GM12878 (cell line): ENCODE measurements around the gene PTGFRN. TPM values are rescaled to one million over a fixed set of nuclear protein-coding genes. Genes with fewer than 3 reads are reported as not detected.

Source experiments
- ATAC-seq: fragments of 200-7000 bp; cut with Tn5 transposase; 3 replicates; pipeline ENCODE4 v1.9.1; 2020; ENCODE audit warnings: mild to moderate bottlenecking, moderate library complexity
- BruUV-seq: library from RNA; stranded (reverse); fragments of 400-500 nt; replicated peaks from 2 replicates; lab custom pipeline; 2021; lab: Mats Ljungman, UMichigan
- CTCF ChIA-PET: fragments of 300-600 bp; sonication (Branson Sonifier 250); formaldehyde crosslinking; extraction: SDS; loops from one replicate; lab custom pipeline; 2021; ENCODE audit warnings: inconsistent platforms; lab: Yijun Ruan, JAX
- POLR2A ChIA-PET: fragments of 350-600 bp; formaldehyde crosslinking; extraction: SDS; loops from one replicate; lab custom pipeline; 2021; ENCODE audit warnings: inconsistent platforms; lab: Charles Lee
- RAD21 ChIA-PET: fragments of 300-600 bp; sonication (Branson Sonifier 250); formaldehyde crosslinking; loops from one replicate; lab custom pipeline; 2023; ENCODE audit warnings: antibody characterized with exemption; ENCODE audit not compliant: unreplicated experiment; lab: Charles Lee
- SMC1A ChIA-PET: fragments of 300-600 bp; sonication (Branson Sonifier 250); formaldehyde crosslinking; loops from one replicate; lab custom pipeline; 2023; ENCODE audit not compliant: unreplicated experiment, uncharacterized antibody; lab: Charles Lee
- DNase-seq: peaks from one replicate; pipeline ENCODE4 v3.0.0-alpha.2; 2011; ENCODE audit warnings: low read depth, low spot score
- FAIRE-seq: peaks from 3 replicates; lab custom pipeline; 2011; peaks lifted over from hg19 to GRCh38; lab: Jason Lieb, UNC
- H2AFZ ChIP-seq: 2 replicates; pipeline ENCODE4 v1.6.0; 2011; ENCODE audit warnings: low read depth, low read length, control low read depth; ENCODE audit not compliant: control insufficient read depth
- H3K27ac ChIP-seq: 2 replicates; pipeline ENCODE4 v1.5.1; 2011; ENCODE audit warnings: control low read depth; ENCODE audit not compliant: control insufficient read depth, insufficient read depth
- H3K27me3 ChIP-seq, 2 experiments: replicated peaks in 1 of 2; 2 replicates each; pipeline versions ENCODE4 v1.6.0 to v1.6.1; 2011; ENCODE audit warnings: low read length in 1 of 2; ENCODE audit not compliant: control insufficient read depth in 2 of 2, insufficient read depth in 2 of 2
- H3K36me3 ChIP-seq, 2 experiments: 2 replicates each; pipeline ENCODE4 v1.5.1; 2011; ENCODE audit warnings: low read length in 1 of 2; ENCODE audit not compliant: control insufficient read depth in 2 of 2, insufficient read depth in 2 of 2
- H3K4me1 ChIP-seq: 2 replicates; pipeline ENCODE4 v1.6.1; 2011; ENCODE audit warnings: mild to moderate bottlenecking, low read length, moderate library complexity, mixed read lengths; ENCODE audit not compliant: control insufficient read depth, insufficient read depth
- H3K4me2 ChIP-seq: 2 replicates; pipeline ENCODE4 v1.6.0; 2011; ENCODE audit warnings: control low read depth; ENCODE audit not compliant: control insufficient read depth, insufficient read depth
- H3K4me3 ChIP-seq: fragments of 200-600 bp; sonication (generic); 2 replicates; pipeline ENCODE4 v1.5.1; 2016
- H3K79me2 ChIP-seq: 2 replicates; pipeline ENCODE4 v1.6.0; 2011; ENCODE audit warnings: low read length; ENCODE audit not compliant: control insufficient read depth, insufficient read depth
- H3K9ac ChIP-seq: 2 replicates; pipeline ENCODE4 v1.8.0; 2011; ENCODE audit warnings: low read length, control low read depth, mixed read lengths; ENCODE audit not compliant: control insufficient read depth, insufficient read depth
- H3K9me3 ChIP-seq: replicated peaks from 3 replicates; pipeline ENCODE4 v1.5.1; 2011; ENCODE audit warnings: mild to moderate bottlenecking, low read length; ENCODE audit not compliant: control insufficient read depth, insufficient read depth
- H4K20me1 ChIP-seq: 2 replicates; pipeline ENCODE4 v1.6.0; 2011; ENCODE audit not compliant: control insufficient read depth, insufficient read depth
- CREM ChIP-seq: IDR thresholded peaks from 2 replicates; pipeline ENCODE4 v1.6.1; 2014; ENCODE audit warnings: antibody characterized with exemption, low read depth
- EGR1 ChIP-seq, 2 experiments: IDR thresholded peaks; 1 replicate in 1 of 2; 2 replicates in 1 of 2; pipeline ENCODE4 v1.6.1; 2011 to 2012; ENCODE audit warnings: low read depth in 2 of 2, low read length in 2 of 2, borderline replicate concordance in 1 of 2, mild to moderate bottlenecking in 1 of 2, moderate library complexity in 1 of 2
- GABPA ChIP-seq: IDR thresholded peaks from 2 replicates; pipeline ENCODE4 v1.6.1; 2014; ENCODE audit warnings: antibody characterized with exemption, low read depth, mild to moderate bottlenecking, inconsistent platforms
- NBN ChIP-seq: fragments of 450-650 bp; IDR thresholded peaks from 2 replicates; pipeline ENCODE4 v1.6.1; 2016
- WGBS: methylation state at CpG from one replicate; pipeline ENCODE4 v1.1.6; 2016; ENCODE audit warnings: low lambda C conversion rate; ENCODE audit not compliant: insufficient replicate concordance, insufficient coverage; ENCODE audit errors: missing lambda C conversion rate; 5-methylcytosine and 5-hydroxymethylcytosine counted together
- in situ Hi-C: fragments of 300-500 bp; cut with MboI; formaldehyde crosslinking; loops from 9 replicates; pipeline ENCODE4 v1.14.3; 2018; ENCODE audit warnings: mixed read lengths
- intact Hi-C: fragments of 100-400 bp; cut with micrococcal nuclease; formaldehyde crosslinking; loops from one replicate; pipeline ENCODE4 v1.14.2; 2022; ENCODE audit not compliant: unreplicated experiment
- polyA plus RNA-seq, 11 experiments: library from polyadenylated mRNA; depleted of rRNA in 4 of 11; unstranded in 6 of 11; stranded (reverse) in 5 of 11; fragments of >200 nt; fragmentation: Nextera tagmentation in 4 of 11; fragmentation: Illumina TruSeq in 1 of 11; extraction: Ambion mirVana in 4 of 11; extraction: Trizol in 1 of 11; gene quantifications; 1 replicate in 1 of 11; 2 replicates in 10 of 11; pipeline versions ENCODE4 v1.2.1 to v1.2.3, GENCODE V29; 2011 to 2016; ENCODE audit warnings: inconsistent platforms in 2 of 11, missing spikeins in 2 of 11, low read depth in 1 of 11
- total RNA-seq, 4 experiments: library from RNA; depleted of rRNA in 3 of 4; stranded (reverse); fragments of >200 nt in 3 of 4; fragmentation: Illumina TruSeq in 1 of 4; extraction: Trizol in 1 of 4; gene quantifications; 2 replicates each; pipeline versions ENCODE4 v1.2.1 to v1.2.3, GENCODE V29; 2013 to 2021
- TF ChIP-seq, protein P1 (sequence below): IDR thresholded peaks from 2 replicates; pipeline ENCODE4 v1.6.1; 2012; ENCODE audit warnings: low read depth, low read length, improper control_type of control experiment
- TF ChIP-seq, protein P2 (sequence below): IDR thresholded peaks from 2 replicates; pipeline ENCODE4 v1.6.1; 2012; ENCODE audit warnings: low read depth, low read length, improper control_type of control experiment
- TF ChIP-seq, protein P3 (sequence below): fragments of 450-650 bp; IDR thresholded peaks from 2 replicates; pipeline ENCODE4 v1.6.1; 2018; ENCODE audit warnings: borderline replicate concordance, mild to moderate bottlenecking; ENCODE audit not compliant: partially characterized antibody
- TF ChIP-seq, protein P4 (sequence below): IDR thresholded peaks from 2 replicates; pipeline ENCODE4 v1.6.1; 2012; ENCODE audit warnings: low read length, inconsistent platforms

PTGFRN gene
- total and polyA plus RNA-seq, 10 of the 15 experiments (the other 5 are each of a cell fraction or from before 2014, with no cell fraction given): 2.7 to 8.3 (median 5.1) TPM

DNA sequence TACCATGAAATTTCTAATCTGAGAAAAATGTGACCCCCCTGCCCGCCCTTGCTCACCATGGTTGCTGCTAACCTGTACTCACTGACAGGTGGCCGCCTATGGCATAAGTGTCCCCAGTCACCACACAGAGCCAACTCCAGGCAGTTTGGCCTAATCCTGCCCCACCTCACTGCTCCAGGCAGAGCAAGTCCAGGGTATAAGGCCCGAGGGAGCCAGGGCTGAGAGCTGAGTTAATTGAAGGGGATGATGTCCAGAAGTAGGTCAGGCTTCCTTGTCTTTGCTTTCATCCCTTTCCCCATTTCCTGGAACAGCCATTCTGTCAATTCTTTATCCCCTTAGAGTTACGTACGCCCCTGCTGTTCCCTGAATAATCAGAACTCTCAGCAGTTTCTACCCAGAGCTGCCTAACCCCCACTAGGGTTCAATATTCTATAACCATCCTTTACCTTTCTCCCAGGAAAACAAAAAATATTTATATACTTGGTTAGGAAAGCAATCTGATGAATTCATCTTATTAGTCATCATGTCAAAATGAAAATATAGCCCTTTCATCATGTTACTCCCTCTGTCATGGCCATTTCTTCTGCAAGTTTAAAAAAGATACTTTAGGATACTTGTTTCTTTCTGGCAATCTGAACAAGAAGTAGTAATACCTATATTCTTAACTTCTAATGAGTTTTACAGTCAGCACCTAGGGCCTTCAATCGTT lies 62.4 kb downstream of the PTGFRN start:
- BruUV-seq: no TSS peak
- Histone ChIP-seq H3K9ac (no peak overlapping the region), H3K4me2 (no peak overlapping the region), H3K9me3 (peaks cover 1% of the 10 kb centered on the region; the same call in 1 of the 3 replicates), H3K27ac (no peak overlapping the region), H3K27me3 (0 out of 4 replicates have a peak, but pooled peaks cover 0 to 3% of the 10 kb centered on the region in 2 experiments), H3K79me2 (no peaks in the 10 kb centered on the region), H3K4me3 (no peak overlapping the region), H4K20me1 (no peaks in the 10 kb centered on the region), H2AFZ (no peak overlapping the region), H3K4me1 (no peaks in the 10 kb centered on the region), H3K36me3 (no peaks in the 10 kb centered on the region)
- ATAC-seq (peak; percentile 42), FAIRE-seq (no peak), DNase-seq (no peak)
- in situ Hi-C loops: no loop called here
- ChIA-PET RAD21 (no interaction called here), SMC1A (interaction anchor here (0.7 to 1.8 kb wide), 10 partner anchors 15 to 397 kb away, joined by 3 to 5 read pairs (median 3); partner anchors contain the start of gene CD101), CTCF (interaction anchor here (1.3 kb wide), 1 partner anchor 17 kb away, joined by 3 read pairs; no protein-coding TSS in a partner anchor), POLR2A (interaction anchor here (0.6 kb wide), 1 partner anchor 11 kb away, joined by 4 read pairs; no protein-coding TSS in a partner anchor)
- 54% methylated on average over 6 of the region's 6 CpGs for WGBS
- TF ChIP-seq, protein P1, sequence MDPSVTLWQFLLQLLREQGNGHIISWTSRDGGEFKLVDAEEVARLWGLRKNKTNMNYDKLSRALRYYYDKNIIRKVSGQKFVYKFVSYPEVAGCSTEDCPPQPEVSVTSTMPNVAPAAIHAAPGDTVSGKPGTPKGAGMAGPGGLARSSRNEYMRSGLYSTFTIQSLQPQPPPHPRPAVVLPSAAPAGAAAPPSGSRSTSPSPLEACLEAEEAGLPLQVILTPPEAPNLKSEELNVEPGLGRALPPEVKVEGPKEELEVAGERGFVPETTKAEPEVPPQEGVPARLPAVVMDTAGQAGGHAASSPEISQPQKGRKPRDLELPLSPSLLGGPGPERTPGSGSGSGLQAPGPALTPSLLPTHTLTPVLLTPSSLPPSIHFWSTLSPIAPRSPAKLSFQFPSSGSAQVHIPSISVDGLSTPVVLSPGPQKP: no peak
- TF ChIP-seq, protein P2, sequence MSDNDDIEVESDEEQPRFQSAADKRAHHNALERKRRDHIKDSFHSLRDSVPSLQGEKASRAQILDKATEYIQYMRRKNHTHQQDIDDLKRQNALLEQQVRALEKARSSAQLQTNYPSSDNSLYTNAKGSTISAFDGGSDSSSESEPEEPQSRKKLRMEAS: no peak
- TF ChIP-seq, protein P3, sequence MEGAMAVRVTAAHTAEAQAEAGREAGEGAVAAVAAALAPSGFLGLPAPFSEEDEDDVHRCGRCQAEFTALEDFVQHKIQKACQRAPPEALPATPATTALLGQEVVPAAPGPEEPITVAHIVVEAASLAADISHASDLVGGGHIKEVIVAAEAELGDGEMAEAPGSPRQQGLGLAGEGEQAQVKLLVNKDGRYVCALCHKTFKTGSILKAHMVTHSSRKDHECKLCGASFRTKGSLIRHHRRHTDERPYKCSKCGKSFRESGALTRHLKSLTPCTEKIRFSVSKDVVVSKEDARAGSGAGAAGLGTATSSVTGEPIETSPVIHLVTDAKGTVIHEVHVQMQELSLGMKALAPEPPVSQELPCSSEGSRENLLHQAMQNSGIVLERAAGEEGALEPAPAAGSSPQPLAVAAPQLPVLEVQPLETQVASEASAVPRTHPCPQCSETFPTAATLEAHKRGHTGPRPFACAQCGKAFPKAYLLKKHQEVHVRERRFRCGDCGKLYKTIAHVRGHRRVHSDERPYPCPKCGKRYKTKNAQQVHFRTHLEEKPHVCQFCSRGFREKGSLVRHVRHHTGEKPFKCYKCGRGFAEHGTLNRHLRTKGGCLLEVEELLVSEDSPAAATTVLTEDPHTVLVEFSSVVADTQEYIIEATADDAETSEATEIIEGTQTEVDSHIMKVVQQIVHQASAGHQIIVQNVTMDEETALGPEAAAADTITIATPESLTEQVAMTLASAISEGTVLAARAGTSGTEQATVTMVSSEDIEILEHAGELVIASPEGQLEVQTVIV: no peak
- TF ChIP-seq CREM: no peak
- TF ChIP-seq, protein P4, sequence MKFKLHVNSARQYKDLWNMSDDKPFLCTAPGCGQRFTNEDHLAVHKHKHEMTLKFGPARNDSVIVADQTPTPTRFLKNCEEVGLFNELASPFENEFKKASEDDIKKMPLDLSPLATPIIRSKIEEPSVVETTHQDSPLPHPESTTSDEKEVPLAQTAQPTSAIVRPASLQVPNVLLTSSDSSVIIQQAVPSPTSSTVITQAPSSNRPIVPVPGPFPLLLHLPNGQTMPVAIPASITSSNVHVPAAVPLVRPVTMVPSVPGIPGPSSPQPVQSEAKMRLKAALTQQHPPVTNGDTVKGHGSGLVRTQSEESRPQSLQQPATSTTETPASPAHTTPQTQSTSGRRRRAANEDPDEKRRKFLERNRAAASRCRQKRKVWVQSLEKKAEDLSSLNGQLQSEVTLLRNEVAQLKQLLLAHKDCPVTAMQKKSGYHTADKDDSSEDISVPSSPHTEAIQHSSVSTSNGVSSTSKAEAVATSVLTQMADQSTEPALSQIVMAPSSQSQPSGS: no peak
- no peak for TF ChIP-seq EGR1 (IDR thresholded peaks at IDR 0.05; ENCODE audit: borderline replicate concordance in 1 of 2, low read depth in 2 of 2, low read length in 2 of 2)
- no peak for TF ChIP-seq NBN
- no peak for TF ChIP-seq GABPA
- intact Hi-C loops: no loop called here
